Posterior vena cava (tissue), 2 donors: ENCODE results near the gene TCF4. TPM values are rescaled to one million over a fixed set of nuclear protein-coding genes. Genes with fewer than 3 reads are reported as not detected.

ENCODE experiments used
- DNase-seq: peaks from one replicate; pipeline ENCODE4 v3.0.0-alpha.2; 2020; ENCODE audit warnings: low spot score
- intact Hi-C, 2 donors: fragments of 100-400 bp; cut with DNase I; formaldehyde crosslinking; loops; one replicate each; pipeline versions ENCODE4 v1.14.1 to v1.14.2; 2022 to 2023
- total RNA-seq, 2 donors: library from RNA; stranded (reverse); fragmentation: NEBNext Ultra II Directional; extraction: Animal tissue kit (Norgen Biotek cat#: 25700); gene quantifications; one replicate each; pipeline ENCODE4 v1.2.1, GENCODE V29; 2021
- donor health status: DM: yes; HTN: yes; CAD: no.
- donor health status: DM: yes; HTN: yes; CAD: no.

The TCF4 gene
- total RNA-seq, 2 donors from 2014 or later = 85.5 to 98.7 TPM

DNA sequence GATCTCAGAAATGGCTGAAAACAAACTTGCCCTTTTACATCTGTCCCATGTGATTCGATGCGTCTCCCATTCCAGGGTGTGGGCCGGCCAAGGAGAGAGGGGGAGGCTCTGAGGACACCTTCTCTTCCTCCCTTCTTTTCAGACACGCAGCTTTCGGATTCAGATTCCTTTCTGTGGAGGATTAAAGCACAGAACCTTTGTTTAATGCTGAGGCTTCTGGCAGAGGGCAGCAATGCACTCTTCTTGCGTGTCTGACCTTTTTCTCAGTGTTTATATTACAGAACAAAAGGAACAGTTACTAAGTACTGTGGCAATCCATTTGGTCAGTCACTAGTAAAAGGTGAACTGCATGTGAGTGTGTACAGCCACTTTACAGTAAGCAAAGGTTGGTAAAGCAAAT lies 359.8 kb downstream of the TCF4 start:
- intact Hi-C loops = no loop called here
- DNase-seq = no peak

DNA sequence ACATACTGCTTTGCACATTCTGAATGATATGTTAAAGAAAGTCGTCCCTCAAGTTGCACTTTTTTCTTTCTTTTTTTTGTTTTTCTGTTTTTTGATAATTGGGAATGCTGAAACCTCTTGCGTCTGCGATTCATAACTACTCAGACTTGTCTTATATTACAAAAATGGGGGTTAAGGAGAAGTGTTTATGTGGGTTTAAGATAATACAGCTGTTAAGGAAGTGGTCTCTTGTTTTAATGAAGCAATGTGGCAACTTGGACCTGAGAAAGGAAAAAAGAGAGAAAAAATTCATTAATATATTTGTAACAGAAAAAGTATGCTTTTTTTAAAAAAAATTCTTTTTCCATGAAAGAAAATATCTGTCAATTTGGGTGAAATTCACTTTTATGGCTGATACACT lies 360.2 kb downstream of the TCF4 start:
- intact Hi-C loops = no loop called here

DNA sequence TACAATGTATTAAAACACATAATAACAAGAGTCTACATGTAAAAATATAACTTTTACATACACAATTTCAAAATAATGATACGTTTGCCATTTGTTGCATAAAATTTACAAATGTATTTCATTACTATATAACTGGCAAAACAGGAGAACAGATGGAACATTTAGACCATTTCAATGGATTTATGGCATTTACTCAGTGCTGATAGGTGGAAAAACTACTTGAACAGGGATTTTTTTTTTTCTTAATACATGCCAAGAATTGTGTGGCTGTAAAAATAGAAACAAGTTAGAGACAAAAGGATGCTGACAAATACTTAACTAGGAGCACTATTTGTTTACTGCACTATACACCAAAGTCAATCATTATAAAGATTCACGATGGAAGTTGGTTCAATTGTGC lies 361.9 kb downstream of the TCF4 start:
- DNase-seq = no peak
- intact Hi-C loops = no loop called here

More for the DNA sequence above, 360.2 kb downstream of the TCF4 start:
- no peak for DNase-seq

GRCh38 chr18:55224086-55224625 lies 363.8 kb downstream of the TCF4 start:
- intact Hi-C loops = no loop called here
- DNase-seq = no peak

- DNase-seq = no peak
- intact Hi-C loops = no loop called here
Observed at GRCh38 chr18:55221622-55222021, 366.4 kb downstream of the TCF4 start.

DNA sequence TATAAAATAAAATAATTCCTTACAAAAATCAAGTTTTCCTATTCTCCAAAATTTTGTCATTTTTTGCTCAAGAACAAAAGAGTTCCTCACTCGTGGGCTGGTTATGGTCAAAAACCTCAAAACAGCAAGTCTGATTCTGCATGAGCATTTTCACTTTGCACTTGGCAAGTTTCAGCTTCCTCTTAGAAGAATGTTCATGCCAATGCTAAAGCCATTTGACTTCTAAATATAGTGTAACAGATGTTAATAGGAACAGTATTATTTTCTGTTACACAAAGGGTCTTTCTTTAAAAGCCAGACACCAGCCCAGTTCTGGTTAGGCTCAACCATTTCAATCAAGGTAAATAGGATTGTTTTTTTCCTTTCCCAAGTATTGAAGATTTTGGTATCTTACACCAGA lies 367.5 kb downstream of the TCF4 start:
- intact Hi-C loops = no loop called here
- no peak for DNase-seq

DNA sequence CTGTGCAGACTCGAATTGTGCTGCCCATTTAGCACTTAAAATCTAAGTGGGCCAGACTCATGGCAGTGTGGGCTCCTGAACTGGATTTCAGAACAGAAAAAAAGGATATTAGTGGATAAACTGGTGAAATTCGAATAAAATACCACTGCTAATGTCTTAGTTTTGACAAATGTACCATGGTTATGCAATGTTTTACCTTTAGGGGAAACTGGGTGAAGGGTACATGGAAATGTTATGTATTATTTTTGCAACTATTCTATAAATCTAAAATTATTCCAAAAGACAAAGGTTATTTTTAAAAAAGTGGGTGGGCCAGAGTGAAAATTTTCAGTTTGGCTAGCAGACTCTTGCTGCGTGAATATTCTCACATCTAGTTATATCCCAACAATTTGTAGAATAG lies 368.2 kb downstream of the TCF4 start:
- no peak for DNase-seq
- intact Hi-C loops = no loop called here

DNA sequence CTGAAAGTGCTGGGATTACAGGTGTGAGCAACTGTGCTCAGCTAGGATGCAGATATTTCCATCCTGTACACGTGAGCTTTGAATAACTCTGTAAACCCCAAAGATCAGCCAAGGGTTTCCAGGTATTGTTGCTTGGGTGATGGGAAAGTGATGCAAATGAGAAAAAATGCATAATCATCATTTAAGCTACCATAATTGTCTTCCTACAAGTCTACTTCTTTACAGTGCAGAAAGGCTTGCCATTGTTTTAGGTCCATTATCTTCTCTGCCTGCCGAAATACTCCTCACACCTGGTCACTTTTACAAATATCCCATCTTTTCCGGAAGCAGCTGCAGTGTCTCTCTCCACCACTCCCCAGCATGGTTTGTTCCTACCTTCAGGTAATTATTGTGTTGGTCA lies 368.9 kb downstream of the TCF4 start:
- intact Hi-C loops = no loop called here
- DNase-seq = no peak

GRCh38 chr18:55214969-55215368 lies 373.0 kb downstream of the TCF4 start:
- intact Hi-C loops = no loop called here
- DNase-seq = no peak

GRCh38 chr18:55214534-55214933 lies 373.5 kb downstream of the TCF4 start:
- DNase-seq = no peak
- intact Hi-C loops = no loop called here

GRCh38 chr18:55213586-55213985 lies 374.4 kb downstream of the TCF4 start:
- intact Hi-C loops = no loop called here
- no peak for DNase-seq

GRCh38 chr18:55206927-55207326 lies 381.1 kb downstream of the TCF4 start:
- no peak for DNase-seq
- intact Hi-C loops = no loop called here

GRCh38 chr18:55202232-55202917 lies 385.6 kb downstream of the TCF4 start:
- intact Hi-C loops = no loop called here
- DNase-seq = no peak

DNA sequence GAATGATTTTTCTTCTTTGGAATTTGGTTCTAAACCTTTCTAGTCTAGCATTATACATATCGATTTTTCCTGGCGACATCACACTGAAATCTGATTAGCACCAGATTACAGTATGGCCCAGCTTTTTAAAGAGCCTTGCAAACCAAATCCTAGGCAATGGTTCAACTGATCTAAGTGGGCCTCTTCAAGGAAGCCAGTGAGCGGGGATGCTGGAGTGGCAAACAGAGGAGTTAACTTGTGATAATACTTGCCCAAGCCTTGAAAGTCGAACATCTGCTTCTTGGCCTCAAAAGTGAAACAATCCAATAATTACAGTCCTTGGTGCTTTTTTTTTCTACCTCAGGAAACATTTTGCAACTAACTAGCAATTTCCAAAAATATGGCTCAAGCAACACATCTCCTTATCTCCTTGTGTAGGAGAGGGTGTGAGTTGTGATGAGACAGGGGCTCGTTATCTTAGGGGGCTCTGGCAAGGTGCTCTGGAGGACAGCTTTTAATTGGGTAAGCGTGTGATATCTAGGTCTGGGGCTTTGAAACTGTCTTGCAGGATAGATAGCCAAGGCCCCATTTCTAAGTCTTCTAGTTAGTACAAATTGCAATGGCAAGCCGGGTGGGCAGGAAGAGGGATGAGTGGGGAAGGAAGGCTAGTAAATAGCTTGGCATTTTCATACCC lies 388.6 kb downstream of the TCF4 start:
- DNase-seq = no peak
- intact Hi-C loops = no loop called here

- intact Hi-C loops = no loop called here
- no peak for DNase-seq
Observed at GRCh38 chr18:55195863-55196262, 392.1 kb downstream of the TCF4 start.

DNA sequence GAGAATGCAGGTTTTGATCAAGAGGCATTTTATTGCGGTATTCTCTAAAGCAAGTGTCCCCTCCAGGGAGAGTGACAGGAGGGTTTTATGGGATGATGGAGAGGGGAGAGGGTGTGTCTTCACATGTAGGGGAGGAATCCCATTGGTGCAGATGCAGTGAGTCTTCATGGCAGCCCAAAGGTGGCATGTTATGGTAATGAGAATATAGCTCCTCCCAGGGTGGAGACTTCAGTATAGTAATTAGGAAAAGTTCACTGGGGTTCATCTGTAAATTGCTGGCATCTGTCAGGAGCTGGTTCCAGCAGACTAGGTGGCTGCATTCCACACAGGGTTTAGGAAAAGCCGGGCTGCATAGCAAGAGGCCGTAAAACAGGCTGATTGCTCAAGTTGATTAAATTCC lies 398.0 kb downstream of the TCF4 start:
- intact Hi-C loops = no loop called here
- no peak for DNase-seq

GRCh38 chr18:55186588-55186987 lies 401.4 kb downstream of the TCF4 start:
- no peak for DNase-seq
- intact Hi-C loops = no loop called here

DNA sequence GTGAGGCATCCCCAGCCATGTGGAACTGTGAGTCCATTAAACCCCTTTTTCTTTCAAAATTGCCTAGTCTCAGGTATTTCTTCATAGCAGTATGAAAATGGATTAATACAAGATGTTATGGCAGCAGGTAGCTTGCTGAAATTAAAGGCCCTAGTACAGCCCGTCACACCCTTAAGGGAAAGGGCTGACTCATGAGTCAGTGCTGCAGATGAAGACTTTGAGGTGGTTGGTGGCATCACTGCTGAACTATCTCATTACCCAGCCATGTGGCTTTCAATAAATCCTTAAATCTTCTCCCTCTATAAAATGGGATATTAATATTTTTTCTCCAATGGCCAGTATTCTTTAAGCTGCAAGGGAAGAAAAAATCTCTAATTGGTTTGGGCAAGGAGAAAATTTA lies 402.6 kb downstream of the TCF4 start:
- intact Hi-C loops = no loop called here

DNA sequence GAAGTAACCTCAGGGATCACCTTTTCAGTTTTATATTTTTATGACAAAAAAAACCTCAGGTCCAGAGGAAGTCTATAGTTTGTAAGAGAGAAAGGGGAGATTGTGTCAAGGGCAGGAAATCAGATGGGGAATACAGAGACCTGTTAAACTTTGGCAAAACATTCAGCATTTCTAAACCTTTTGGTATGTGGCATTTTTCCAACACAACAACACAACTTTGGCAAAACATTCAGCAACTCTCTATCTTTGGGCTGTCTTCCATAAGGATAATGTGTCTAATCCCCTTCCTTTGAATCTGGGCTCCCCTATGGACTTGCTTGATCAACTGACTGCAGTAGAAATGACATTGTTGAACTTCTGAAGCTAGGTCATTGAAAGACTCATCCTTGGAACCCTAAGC lies 408.2 kb downstream of the TCF4 start:
- DNase-seq = no peak
- intact Hi-C loops = no loop called here

More for the DNA sequence above, 402.6 kb downstream of the TCF4 start:
- no peak for DNase-seq

GRCh38 chr18:55179425-55179824 lies 408.6 kb downstream of the TCF4 start:
- DNase-seq = no peak

DNA sequence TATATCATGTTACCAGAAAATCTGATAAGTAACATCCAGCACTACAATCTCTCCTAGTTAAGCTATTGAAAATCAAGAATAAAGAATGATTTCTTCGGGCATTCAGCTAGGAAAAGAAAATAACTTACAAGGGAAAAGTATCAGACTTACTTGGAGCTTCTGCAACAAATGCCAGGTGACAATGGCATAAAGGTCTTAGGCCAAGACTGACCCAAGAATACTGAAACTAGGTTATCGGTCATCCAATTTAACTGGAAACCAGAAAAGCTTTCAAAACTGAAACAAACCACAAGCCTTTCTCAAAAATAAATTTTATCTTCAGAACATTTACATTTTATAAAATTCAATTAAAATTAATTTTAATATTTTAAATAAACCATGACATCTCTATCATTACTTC lies 414.7 kb downstream of the TCF4 start:
- no peak for DNase-seq
- intact Hi-C loops = no loop called here

More at GRCh38 chr18:55179425-55179824, 408.6 kb downstream of the TCF4 start:
- intact Hi-C loops = no loop called here
